ENCODE measurements around the gene MMP25. TPM values are rescaled to one million over a fixed set of nuclear protein-coding genes. Genes with fewer than 3 reads are reported as not detected.
A peak's percentile ranks its signal among the peaks of the same experiment; 100 is the strongest.

MMP25 gene
- polyA plus RNA-seq, 1 of the 3 experiments (the other 2 are of a cell fraction) = 0.03 TPM

- Histone ChIP-seq H3K9me2 (no peaks in the 10 kb centered on the region), H3K4me1 (ENCODE audit: control insufficient read depth in 1 of 2, insufficient read depth in 2 of 2, low read depth in 1 of 2, low read length in 1 of 2) (no peaks in the 10 kb centered on the region; a peak in 1 of 4 replicates), H3K36me3 (replicated peaks in 1 of 2; ENCODE audit: control insufficient read depth in 1 of 2, insufficient read depth in 2 of 2, low read length in 1 of 2) (no peaks in the 10 kb centered on the region), H4K20me1 (ENCODE audit: insufficient read depth) (no peaks in the 10 kb centered on the region), H3K27ac (ENCODE audit: low read depth in 2 of 2, low read length in 1 of 2) (no peak overlapping the region), H3K79me2 (ENCODE audit: insufficient read depth) (no peaks in the 10 kb centered on the region), H3F3A (replicated peaks; ENCODE audit: insufficient read depth) (no peaks in the 10 kb centered on the region), H3K4me2 (no peak overlapping the region), H2AFZ (ENCODE audit: low read depth) (no peak overlapping the region), H3K9me3 (no peaks in the 10 kb centered on the region), H3K9ac (no peak overlapping the region), H3K27me3 (ENCODE audit: insufficient read depth) (peaks cover 52% of the 10 kb centered on the region), H3K4me3 (ENCODE audit: low read depth in 2 of 2, low read length in 1 of 2) (no peak overlapping the region)
- POLR2A ChIA-PET = interaction anchor here (0.6 kb wide), 1 partner anchor 41 kb away, joined by 3 read pairs; no protein-coding TSS in a partner anchor
- DNase-seq = peak; percentile 50
- CTCF ChIA-PET = interaction anchor here (1.3 to 2.4 kb wide), 5 partner anchors 34 to 64 kb away, joined by 6 to 15 read pairs (median 8); no protein-coding TSS in a partner anchor
- TF ChIP-seq, protein P1, sequence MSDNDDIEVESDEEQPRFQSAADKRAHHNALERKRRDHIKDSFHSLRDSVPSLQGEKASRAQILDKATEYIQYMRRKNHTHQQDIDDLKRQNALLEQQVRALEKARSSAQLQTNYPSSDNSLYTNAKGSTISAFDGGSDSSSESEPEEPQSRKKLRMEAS (IDR thresholded peaks at IDR 0.05; ENCODE audit: low read depth) = no peak
- TF ChIP-seq, protein P2, sequence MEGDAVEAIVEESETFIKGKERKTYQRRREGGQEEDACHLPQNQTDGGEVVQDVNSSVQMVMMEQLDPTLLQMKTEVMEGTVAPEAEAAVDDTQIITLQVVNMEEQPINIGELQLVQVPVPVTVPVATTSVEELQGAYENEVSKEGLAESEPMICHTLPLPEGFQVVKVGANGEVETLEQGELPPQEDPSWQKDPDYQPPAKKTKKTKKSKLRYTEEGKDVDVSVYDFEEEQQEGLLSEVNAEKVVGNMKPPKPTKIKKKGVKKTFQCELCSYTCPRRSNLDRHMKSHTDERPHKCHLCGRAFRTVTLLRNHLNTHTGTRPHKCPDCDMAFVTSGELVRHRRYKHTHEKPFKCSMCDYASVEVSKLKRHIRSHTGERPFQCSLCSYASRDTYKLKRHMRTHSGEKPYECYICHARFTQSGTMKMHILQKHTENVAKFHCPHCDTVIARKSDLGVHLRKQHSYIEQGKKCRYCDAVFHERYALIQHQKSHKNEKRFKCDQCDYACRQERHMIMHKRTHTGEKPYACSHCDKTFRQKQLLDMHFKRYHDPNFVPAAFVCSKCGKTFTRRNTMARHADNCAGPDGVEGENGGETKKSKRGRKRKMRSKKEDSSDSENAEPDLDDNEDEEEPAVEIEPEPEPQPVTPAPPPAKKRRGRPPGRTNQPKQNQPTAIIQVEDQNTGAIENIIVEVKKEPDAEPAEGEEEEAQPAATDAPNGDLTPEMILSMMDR (IDR thresholded peaks at IDR 0.05) = peak; percentile 9; the same call in 1 of the 2 replicates
- 29% methylated on average over 6 of the region's 20 CpGs for WGBS (ENCODE audit: low lambda C conversion rate)
Measured at GRCh38 chr16:3092501-3092941, 46.2 kb downstream of the MMP25 start.

DNA sequence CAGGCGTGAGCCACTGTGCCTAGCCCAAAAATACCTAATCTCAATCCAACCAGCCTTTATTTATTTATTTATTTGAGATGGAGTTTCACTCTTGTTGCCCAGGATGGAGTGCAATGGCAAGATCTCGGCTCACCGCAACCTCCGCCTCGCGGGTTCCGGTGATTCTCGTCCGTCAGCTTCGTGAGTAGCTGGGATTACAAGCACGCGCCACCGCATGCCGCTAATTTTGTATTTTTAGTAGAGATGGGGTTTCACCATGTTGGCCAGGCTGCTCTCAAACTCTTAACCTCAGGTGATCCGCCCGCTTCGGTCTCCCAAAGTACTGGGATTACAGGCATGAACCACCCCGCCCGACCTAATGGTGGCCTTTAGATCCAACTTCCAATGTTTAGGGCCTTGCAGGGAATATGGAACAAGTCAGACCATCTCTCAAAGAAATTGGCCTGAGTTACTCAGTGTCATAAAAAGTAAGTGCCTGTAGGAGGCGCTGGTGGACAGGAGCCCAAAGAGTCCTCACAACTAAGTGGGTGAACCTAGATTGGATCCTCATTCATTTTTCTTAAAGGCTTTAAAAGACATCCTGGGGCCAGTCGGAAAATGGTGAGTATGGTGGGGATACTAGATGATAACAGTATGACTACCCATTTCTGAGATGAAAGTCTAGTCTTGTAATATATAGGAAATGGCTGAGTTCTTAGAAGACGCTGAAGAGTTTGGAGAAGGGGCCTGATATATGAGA, 48.1 kb downstream of the MMP25 start:
- Histone ChIP-seq H3K4me2 (no peak overlapping the region), H3K9ac (no peak overlapping the region), H3K27me3 (ENCODE audit: insufficient read depth) (peaks cover 38% of the 10 kb centered on the region), H3K9me3 (no peaks in the 10 kb centered on the region), H2AFZ (ENCODE audit: low read depth) (no peak overlapping the region), H3K79me2 (ENCODE audit: insufficient read depth) (no peaks in the 10 kb centered on the region), H4K20me1 (ENCODE audit: insufficient read depth) (no peaks in the 10 kb centered on the region), H3F3A (replicated peaks; ENCODE audit: insufficient read depth) (peaks cover 4% of the 10 kb centered on the region), H3K9me2 (no peaks in the 10 kb centered on the region), H3K4me3 (ENCODE audit: low read depth in 2 of 2, low read length in 1 of 2) (no peak overlapping the region; a peak in 1 of 4 replicates), H3K36me3 (replicated peaks in 1 of 2; ENCODE audit: control insufficient read depth in 1 of 2, insufficient read depth in 2 of 2, low read length in 1 of 2) (no peaks in the 10 kb centered on the region), H3K27ac (ENCODE audit: low read depth in 2 of 2, low read length in 1 of 2) (no peak overlapping the region), H3K4me1 (ENCODE audit: control insufficient read depth in 1 of 2, insufficient read depth in 2 of 2, low read depth in 1 of 2, low read length in 1 of 2) (peaks cover 0 to under 1% of the 10 kb centered on the region in 2 experiments; a peak in 2 of 4 replicates)
- ChIA-PET CTCF (interaction anchor here (1.0 to 2.4 kb wide), 5 partner anchors 30 to 74 kb away, joined by 3 to 15 read pairs (median 4); no protein-coding TSS in a partner anchor), POLR2A (no interaction called here)
- peak; percentile 59 for DNase-seq
- TF ChIP-seq, protein P3, sequence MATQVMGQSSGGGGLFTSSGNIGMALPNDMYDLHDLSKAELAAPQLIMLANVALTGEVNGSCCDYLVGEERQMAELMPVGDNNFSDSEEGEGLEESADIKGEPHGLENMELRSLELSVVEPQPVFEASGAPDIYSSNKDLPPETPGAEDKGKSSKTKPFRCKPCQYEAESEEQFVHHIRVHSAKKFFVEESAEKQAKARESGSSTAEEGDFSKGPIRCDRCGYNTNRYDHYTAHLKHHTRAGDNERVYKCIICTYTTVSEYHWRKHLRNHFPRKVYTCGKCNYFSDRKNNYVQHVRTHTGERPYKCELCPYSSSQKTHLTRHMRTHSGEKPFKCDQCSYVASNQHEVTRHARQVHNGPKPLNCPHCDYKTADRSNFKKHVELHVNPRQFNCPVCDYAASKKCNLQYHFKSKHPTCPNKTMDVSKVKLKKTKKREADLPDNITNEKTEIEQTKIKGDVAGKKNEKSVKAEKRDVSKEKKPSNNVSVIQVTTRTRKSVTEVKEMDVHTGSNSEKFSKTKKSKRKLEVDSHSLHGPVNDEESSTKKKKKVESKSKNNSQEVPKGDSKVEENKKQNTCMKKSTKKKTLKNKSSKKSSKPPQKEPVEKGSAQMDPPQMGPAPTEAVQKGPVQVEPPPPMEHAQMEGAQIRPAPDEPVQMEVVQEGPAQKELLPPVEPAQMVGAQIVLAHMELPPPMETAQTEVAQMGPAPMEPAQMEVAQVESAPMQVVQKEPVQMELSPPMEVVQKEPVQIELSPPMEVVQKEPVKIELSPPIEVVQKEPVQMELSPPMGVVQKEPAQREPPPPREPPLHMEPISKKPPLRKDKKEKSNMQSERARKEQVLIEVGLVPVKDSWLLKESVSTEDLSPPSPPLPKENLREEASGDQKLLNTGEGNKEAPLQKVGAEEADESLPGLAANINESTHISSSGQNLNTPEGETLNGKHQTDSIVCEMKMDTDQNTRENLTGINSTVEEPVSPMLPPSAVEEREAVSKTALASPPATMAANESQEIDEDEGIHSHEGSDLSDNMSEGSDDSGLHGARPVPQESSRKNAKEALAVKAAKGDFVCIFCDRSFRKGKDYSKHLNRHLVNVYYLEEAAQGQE (IDR thresholded peaks at IDR 0.05; ENCODE audit: low read depth, low read length) = no peak
- TF ChIP-seq RAD21 (IDR thresholded peaks at IDR 0.05; ENCODE audit: low read length) = peak; percentile 52
- TF ChIP-seq USF2 (IDR thresholded peaks at IDR 0.05; ENCODE audit: borderline replicate concordance, low read depth, low read length) = no peak
- no peak for TF ChIP-seq USF1 (IDR thresholded peaks at IDR 0.05; ENCODE audit: borderline replicate concordance, low read depth)
- no peak for TF ChIP-seq NFIC (IDR thresholded peaks at IDR 0.05; ENCODE audit: borderline replicate concordance)
- TF ChIP-seq FOSL2 (IDR thresholded peaks at IDR 0.05; ENCODE audit: borderline replicate concordance, low read depth) = no peak
- TF ChIP-seq, protein P2 (IDR thresholded peaks at IDR 0.05) = peak; percentile 62
- TF ChIP-seq TCF12 (IDR thresholded peaks at IDR 0.05) = no peak
- 75% methylated on average over 22 of the region's 22 CpGs for WGBS (ENCODE audit: low lambda C conversion rate)

Data from SK-N-SH (cell line).